Common myeloid progenitor, CD34-positive (primary cell): ENCODE results near the gene MTAP.
A peak's percentile ranks its signal among the peaks of the same experiment; 100 is the strongest.

ENCODE experiments used
- CTCF ChIA-PET: fragments of 350-600 bp; sonication (Branson Sonifier 250); formaldehyde crosslinking; loops from one replicate; lab custom pipeline; 2021; ENCODE audit warnings: antibody characterized with exemption; lab: Charles Lee
- POLR2A ChIA-PET: fragments of 350-600 bp; sonication (Branson Sonifier 250); formaldehyde crosslinking; loops from one replicate; lab custom pipeline; 2021; ENCODE audit warnings: antibody characterized with exemption; lab: Charles Lee
- DNase-seq, 3 donors: peaks; one replicate each; pipeline versions ENCODE4 v3.0.0 to v3.0.0-alpha.2; 2013
- H3K27ac ChIP-seq, 2 experiments: 1 replicate in 1 of 2; 2 replicates in 1 of 2; pipeline ENCODE4 v1.7.0; 2013; ENCODE audit warnings: inconsistent platforms in 2 of 2, low read length in 2 of 2, mild to moderate bottlenecking in 2 of 2, low read depth in 1 of 2, moderate library complexity in 1 of 2; ENCODE audit not compliant: severe bottlenecking in 2 of 2, insufficient read depth in 1 of 2, poor library complexity in 1 of 2
- H3K27me3 ChIP-seq, 5 experiments: replicated peaks in 2 of 5; 1 replicate in 3 of 5; 2 replicates in 2 of 5; pipeline versions ENCODE4 v1.6.1 to v1.7.0; 2013; ENCODE audit warnings: low read length in 4 of 5, mild to moderate bottlenecking in 2 of 5, moderate library complexity in 2 of 5, inconsistent platforms in 1 of 5; ENCODE audit not compliant: insufficient read depth in 5 of 5, control insufficient read depth in 4 of 5
- H3K36me3 ChIP-seq, 4 experiments: 1 replicate in 2 of 4; 2 replicates in 2 of 4; pipeline versions ENCODE4 v1.6.1 to v1.7.0; 2013; ENCODE audit warnings: low read length in 3 of 4, control low read depth in 1 of 4, mild to moderate bottlenecking in 1 of 4; ENCODE audit not compliant: control insufficient read depth in 4 of 4, insufficient read depth in 4 of 4
- H3K4me1 ChIP-seq, 4 experiments: 1 replicate in 3 of 4; 2 replicates in 1 of 4; pipeline versions ENCODE4 v1.6.1 to v1.7.1; 2013; ENCODE audit warnings: low read length in 3 of 4, mild to moderate bottlenecking in 3 of 4, control low read depth in 1 of 4, inconsistent platforms in 1 of 4, moderate library complexity in 1 of 4; ENCODE audit not compliant: control insufficient read depth in 4 of 4, insufficient read depth in 4 of 4; ENCODE audit errors: control extremely low read depth in 1 of 4
- H3K4me3 ChIP-seq, 7 experiments: 1 replicate in 4 of 7; 2 replicates in 3 of 7; pipeline versions ENCODE4 v1.5.1 to v1.7.0; 2013; ENCODE audit warnings: mild to moderate bottlenecking in 7 of 7, low read length in 6 of 7, moderate library complexity in 6 of 7, inconsistent platforms in 2 of 7, low read depth in 2 of 7, control low read depth in 1 of 7; ENCODE audit not compliant: insufficient read depth in 4 of 7, control insufficient read depth in 1 of 7; ENCODE audit errors: extremely low read depth in 1 of 7
- H3K9me3 ChIP-seq, 5 experiments: 1 replicate in 4 of 5; 2 replicates in 1 of 5; pipeline versions ENCODE4 v1.6.1 to v1.7.1; 2013; ENCODE audit warnings: low read length in 4 of 5, mild to moderate bottlenecking in 2 of 5, inconsistent platforms in 1 of 5, low read depth in 1 of 5, moderate library complexity in 1 of 5; ENCODE audit not compliant: control insufficient read depth in 4 of 5, insufficient read depth in 2 of 5; ENCODE audit errors: control extremely low read depth in 1 of 5
- whole genome bisulfite sequencing: methylation state at CpG from one replicate; pipeline ENCODE4 v1.1.5; 2013; ENCODE audit not compliant: insufficient coverage; 5-methylcytosine and 5-hydroxymethylcytosine counted together

The MTAP gene

GRCh38 chr9:21965401-21965951 lies 163.0 kb downstream of the MTAP start:
- ChIA-PET CTCF (no interaction called here), POLR2A (no interaction called here)
- Histone ChIP-seq H3K27me3 (peaks cover 33 to 94% (median 54%) of the 10 kb centered on the region in 5 experiments), H3K9me3 (peaks cover 0 to 23% (median 11%) of the 10 kb centered on the region in 5 experiments), H3K27ac (no peak overlapping the region), H3K4me3 (peak overlapping the region in 4 of 7 experiments; percentile 32 to 54 (median 48)), H3K36me3 (no peaks in the 10 kb centered on the region), H3K4me1 (peaks cover 0 to 28% (median 15%) of the 10 kb centered on the region in 4 experiments)
- 5% methylated on average over 23 of the region's 30 CpGs for WGBS
- DNase-seq = peak; percentile 53 to 65 (median 54)

GRCh38 chr9:21966140-21966851 lies 163.9 kb downstream of the MTAP start:
- no peak for DNase-seq
- ChIA-PET POLR2A (no interaction called here), CTCF (no interaction called here)
- Histone ChIP-seq H3K27me3 (peaks cover 31 to 96% (median 61%) of the 10 kb centered on the region in 5 experiments), H3K27ac (no peak overlapping the region), H3K36me3 (no peaks in the 10 kb centered on the region), H3K9me3 (peaks cover 0 to 25% (median 11%) of the 10 kb centered on the region in 5 experiments), H3K4me3 (no peak overlapping the region), H3K4me1 (peaks cover 0 to 28% (median 15%) of the 10 kb centered on the region in 4 experiments)
- 6% methylated on average over 6 of the region's 15 CpGs for WGBS

- no peak overlapping the region for H3K4me3 ChIP-seq
- DNase-seq = peak in 1 of 3 donors; percentile 11
- no peak overlapping the region for H3K27ac ChIP-seq
- peaks cover 0 to 28% (median 15%) of the 10 kb centered on the region in 4 experiments for H3K4me1 ChIP-seq
- 8% methylated on average over 14 of the region's 19 CpGs for WGBS
- ChIA-PET POLR2A (no interaction called here), CTCF (no interaction called here)
- peaks cover 0 to 25% (median 11%) of the 10 kb centered on the region in 5 experiments for H3K9me3 ChIP-seq
- no peaks in the 10 kb centered on the region for H3K36me3 ChIP-seq
- peaks cover 38 to 97% (median 60%) of the 10 kb centered on the region in 5 experiments for H3K27me3 ChIP-seq
Observed at GRCh38 chr9:21967169-21967568, 164.7 kb downstream of the MTAP start.

GRCh38 chr9:21967702-21968101 lies 165.3 kb downstream of the MTAP start:
- H3K4me3 ChIP-seq = no peak overlapping the region
- H3K27ac ChIP-seq = no peak overlapping the region
- no peaks in the 10 kb centered on the region for H3K36me3 ChIP-seq
- peaks cover 0 to 23% (median 11%) of the 10 kb centered on the region in 5 experiments for H3K9me3 ChIP-seq
- peak in 2 of 3 donors; percentile 68 to 71 for DNase-seq
- peaks cover 0 to 28% (median 15%) of the 10 kb centered on the region in 4 experiments for H3K4me1 ChIP-seq
- 0% methylated on average over 5 of the region's 10 CpGs for WGBS
- CTCF ChIA-PET = interaction anchor here (1.4 to 3.2 kb wide), 3 partner anchors 16 to 41 kb away, joined by 6 to 10 read pairs (median 8); partner anchors contain the start of genes CDKN2A, CDKN2B and CDKN2B-AS1
- POLR2A ChIA-PET = no interaction called here
- H3K27me3 ChIP-seq = peaks cover 40 to 99% (median 62%) of the 10 kb centered on the region in 5 experiments

- 6% methylated on average over 29 of the region's 41 CpGs for WGBS
- POLR2A ChIA-PET = interaction anchor here (0.6 kb wide), 1 partner anchor 1567 kb away, joined by 3 read pairs; no protein-coding TSS in a partner anchor
- H3K27me3 ChIP-seq = peaks cover 40 to 99% (median 66%) of the 10 kb centered on the region in 5 experiments
Observed at GRCh38 chr9:21968331-21969010, 166.0 kb downstream of the MTAP start.

GRCh38 chr9:21969011-21969940 lies 166.8 kb downstream of the MTAP start:
- Histone ChIP-seq H3K36me3 (no peaks in the 10 kb centered on the region), H3K4me3 (no peak overlapping the region), H3K27ac (no peak overlapping the region), H3K27me3 (peaks cover 42 to 99% (median 70%) of the 10 kb centered on the region in 5 experiments), H3K9me3 (peaks cover 0 to 23% (median 9%) of the 10 kb centered on the region in 5 experiments), H3K4me1 (peaks cover 0 to 28% (median 16%) of the 10 kb centered on the region in 4 experiments)
- WGBS = 5% methylated on average over 16 of the region's 28 CpGs
- ChIA-PET CTCF (interaction anchor here (1.1 to 3.2 kb wide), 5 partner anchors 12 to 39 kb away, joined by 5 to 10 read pairs (median 6); partner anchors contain the start of genes CDKN2A, CDKN2B and CDKN2B-AS1), POLR2A (interaction anchor here (0.6 kb wide), 1 partner anchor 1568 kb away, joined by 3 read pairs; no protein-coding TSS in a partner anchor)
- DNase-seq = peak in 1 of 3 donors; percentile 29

More at GRCh38 chr9:21968331-21969010, 166.0 kb downstream of the MTAP start:
- peak in 1 of 3 donors; percentile 41 for DNase-seq
- Histone ChIP-seq H3K9me3 (peaks cover 0 to 23% (median 10%) of the 10 kb centered on the region in 5 experiments), H3K27ac (no peak overlapping the region), H3K36me3 (no peaks in the 10 kb centered on the region), H3K4me1 (peaks cover 0 to 28% (median 15%) of the 10 kb centered on the region in 4 experiments), H3K4me3 (no peak overlapping the region)
- CTCF ChIA-PET = interaction anchor here (1.1 to 3.2 kb wide), 4 partner anchors 13 to 40 kb away, joined by 5 to 10 read pairs (median 7); partner anchors contain the start of genes CDKN2A, CDKN2B and CDKN2B-AS1
